ENCODE results near the gene CD81. TPM values are rescaled to one million over a fixed set of nuclear protein-coding genes. Genes with fewer than 3 reads are reported as not detected.

The CD81 gene
- total RNA-seq, 1 donor, result 195 TPM

- no peak overlapping the region for H3K27ac ChIP-seq (ENCODE audit: low read depth, low read length)
- no peak overlapping the region for H3K4me3 ChIP-seq (ENCODE audit: insufficient read depth, low read length)
- no peaks in the 10 kb centered on the region for H3K4me1 ChIP-seq (ENCODE audit: insufficient read depth, low read length)
- no peak overlapping the region for H3K4me2 ChIP-seq (ENCODE audit: insufficient read depth, low read length)
- DNase-seq (ENCODE audit: insufficient read length, low spot score, missing footprints), result peak; percentile 69
- H2AFZ ChIP-seq (ENCODE audit: low read length), result no peak overlapping the region
- H3K79me2 ChIP-seq (ENCODE audit: insufficient read depth, low read length), result no peaks in the 10 kb centered on the region
- H3K36me3 ChIP-seq (ENCODE audit: insufficient read depth, low read length), result no peaks in the 10 kb centered on the region
- H4K20me1 ChIP-seq (ENCODE audit: insufficient read depth, low read length), result no peaks in the 10 kb centered on the region
- H3K9me3 ChIP-seq (ENCODE audit: low read depth, low read length), result no peaks in the 10 kb centered on the region
- TF ChIP-seq CTCF (IDR thresholded peaks at IDR 0.05; ENCODE audit: extremely low read depth, low read depth, low read length), result no peak
- H3K27me3 ChIP-seq (ENCODE audit: insufficient read depth, low read length), result peaks cover 5% of the 10 kb centered on the region
Measured at GRCh38 chr11:2432628-2433071, 55.5 kb downstream of the CD81 start.

DNA sequence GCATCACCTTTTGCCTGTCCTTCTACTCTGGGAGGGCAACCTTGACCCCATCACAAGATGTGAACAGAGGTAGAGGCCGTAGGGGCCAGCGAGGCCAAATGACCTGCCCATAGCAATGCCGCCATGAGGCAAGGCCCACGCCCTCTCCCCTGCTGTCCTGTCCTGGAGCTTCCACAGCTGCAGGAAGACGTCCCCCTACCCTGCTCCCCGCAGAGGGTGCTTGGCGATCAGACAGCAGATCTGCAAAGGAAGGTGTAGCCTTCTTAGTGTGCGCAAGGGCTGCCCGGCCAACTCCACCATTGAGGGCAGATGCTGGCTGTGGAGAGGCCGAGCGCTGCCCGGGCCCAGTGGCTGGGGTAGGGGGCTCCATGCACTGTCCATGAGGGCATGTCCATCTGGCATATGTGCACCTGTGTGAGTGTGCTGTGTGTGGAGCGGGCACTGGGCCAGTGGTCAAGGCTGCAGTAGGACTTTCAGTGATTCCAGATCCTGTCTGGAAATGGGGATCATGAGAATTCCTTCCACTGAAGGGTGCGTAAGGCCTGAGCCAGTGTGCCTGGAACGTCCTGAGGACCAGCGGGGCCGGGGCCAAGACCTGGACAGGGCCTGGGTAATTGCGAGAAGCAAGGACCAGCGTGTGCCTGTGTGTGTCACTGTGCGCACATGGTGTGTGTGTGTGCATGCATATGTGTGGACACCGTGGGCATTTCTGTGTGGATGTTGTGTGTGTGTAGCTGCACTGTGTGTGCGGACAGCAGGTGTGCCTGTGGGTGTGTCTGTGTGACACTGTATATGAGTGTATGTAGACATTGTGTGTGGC is 56.2 kb downstream of the CD81 start:
- Histone ChIP-seq H3K27me3 (ENCODE audit: insufficient read depth, low read length) (peaks cover 6% of the 10 kb centered on the region), H3K4me2 (ENCODE audit: insufficient read depth, low read length) (no peak overlapping the region), H3K4me1 (ENCODE audit: insufficient read depth, low read length) (no peaks in the 10 kb centered on the region), H3K36me3 (ENCODE audit: insufficient read depth, low read length) (no peaks in the 10 kb centered on the region), H2AFZ (ENCODE audit: low read length) (no peak overlapping the region), H3K9me3 (ENCODE audit: low read depth, low read length) (no peaks in the 10 kb centered on the region), H3K4me3 (ENCODE audit: insufficient read depth, low read length) (no peak overlapping the region), H3K79me2 (ENCODE audit: insufficient read depth, low read length) (no peaks in the 10 kb centered on the region), H4K20me1 (ENCODE audit: insufficient read depth, low read length) (no peaks in the 10 kb centered on the region), H3K27ac (ENCODE audit: low read depth, low read length) (no peak overlapping the region)
- no peak for TF ChIP-seq CTCF (IDR thresholded peaks at IDR 0.05; ENCODE audit: extremely low read depth, low read depth, low read length)
- DNase-seq (ENCODE audit: insufficient read length, low spot score, missing footprints), result peak; percentile 41

- H3K36me3 ChIP-seq (ENCODE audit: insufficient read depth, low read length), result no peaks in the 10 kb centered on the region
- no peak overlapping the region for H2AFZ ChIP-seq (ENCODE audit: low read length)
- H3K4me1 ChIP-seq (ENCODE audit: insufficient read depth, low read length), result no peaks in the 10 kb centered on the region
- H3K27me3 ChIP-seq (ENCODE audit: insufficient read depth, low read length), result peaks cover 6% of the 10 kb centered on the region
- TF ChIP-seq CTCF (IDR thresholded peaks at IDR 0.05; ENCODE audit: extremely low read depth, low read depth, low read length), result no peak
- peak; percentile 6 for DNase-seq (ENCODE audit: insufficient read length, low spot score, missing footprints)
- no peak overlapping the region for H3K4me2 ChIP-seq (ENCODE audit: insufficient read depth, low read length)
- H3K4me3 ChIP-seq (ENCODE audit: insufficient read depth, low read length), result no peak overlapping the region
- no peak overlapping the region for H3K27ac ChIP-seq (ENCODE audit: low read depth, low read length)
- H4K20me1 ChIP-seq (ENCODE audit: insufficient read depth, low read length), result no peaks in the 10 kb centered on the region
- H3K79me2 ChIP-seq (ENCODE audit: insufficient read depth, low read length), result no peaks in the 10 kb centered on the region
- no peaks in the 10 kb centered on the region for H3K9me3 ChIP-seq (ENCODE audit: low read depth, low read length)
Measured at GRCh38 chr11:2434008-2434407, 56.9 kb downstream of the CD81 start.

DNA sequence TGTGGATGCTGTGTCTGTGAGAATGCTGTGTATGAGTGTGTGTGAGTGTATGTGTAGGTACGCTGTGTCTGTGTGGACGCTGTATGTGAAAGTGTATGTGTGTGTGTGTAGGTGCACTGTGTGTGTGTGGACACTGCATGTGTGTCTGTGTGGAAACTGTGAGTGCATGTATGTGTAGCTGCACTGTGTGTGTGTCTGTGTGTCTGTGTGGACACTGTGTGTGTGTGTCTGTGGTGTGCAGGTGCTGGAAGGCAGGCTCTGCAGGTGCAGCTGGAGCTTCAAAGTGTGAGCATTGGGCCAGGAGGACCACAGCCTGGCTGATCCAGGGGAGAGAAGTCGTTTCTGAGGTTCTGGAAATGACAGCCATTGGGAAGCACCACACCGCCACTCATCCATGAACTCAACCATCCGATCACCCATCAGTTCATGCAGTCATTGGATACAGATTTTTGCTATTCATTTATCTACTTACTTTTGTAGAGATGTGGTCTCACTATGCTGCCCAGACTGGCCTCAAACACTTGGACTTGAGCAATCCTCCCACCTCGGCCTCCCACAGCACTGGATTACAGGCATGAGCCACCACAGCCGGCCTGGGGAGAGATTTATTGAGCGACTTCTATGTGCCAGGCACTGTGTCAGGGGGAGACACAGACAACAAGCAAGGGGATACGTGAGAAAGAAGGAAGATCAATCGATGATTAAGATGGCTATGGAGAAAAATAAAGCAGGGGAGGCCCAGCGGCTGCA is 57.6 kb downstream of the CD81 start:
- Histone ChIP-seq H3K79me2 (ENCODE audit: insufficient read depth, low read length) (no peaks in the 10 kb centered on the region), H4K20me1 (ENCODE audit: insufficient read depth, low read length) (no peaks in the 10 kb centered on the region)

More for the DNA sequence above, 57.6 kb downstream of the CD81 start:
- DNase-seq (ENCODE audit: insufficient read length, low spot score, missing footprints), result peak; percentile 48
- Histone ChIP-seq H3K4me2 (ENCODE audit: insufficient read depth, low read length) (no peak overlapping the region), H3K36me3 (ENCODE audit: insufficient read depth, low read length) (no peaks in the 10 kb centered on the region), H3K27ac (ENCODE audit: low read depth, low read length) (no peak overlapping the region), H3K4me3 (ENCODE audit: insufficient read depth, low read length) (no peak overlapping the region), H2AFZ (ENCODE audit: low read length) (no peak overlapping the region), H3K9me3 (ENCODE audit: low read depth, low read length) (no peaks in the 10 kb centered on the region), H3K4me1 (ENCODE audit: insufficient read depth, low read length) (no peaks in the 10 kb centered on the region), H3K27me3 (ENCODE audit: insufficient read depth, low read length) (peaks cover 6% of the 10 kb centered on the region)
- no peak for TF ChIP-seq CTCF (IDR thresholded peaks at IDR 0.05; ENCODE audit: extremely low read depth, low read depth, low read length)
